NCI-H2107 treated with DMSO at 0.1 percent for 48 hours (cell line): Measurements from ENCODE around the gene EPN2.
"Not testable (repeated sequence)": the region's sequence is repeated elsewhere in the genome, so short reads cannot be mapped to it uniquely, and the experiment has no call there.

Source experiments
- DNase-seq: peaks from one replicate; lab custom pipeline; 2025; ENCODE audit not compliant: unreplicated experiment; lab: John Stamatoyannopoulos, UW

The EPN2 gene

DNA sequence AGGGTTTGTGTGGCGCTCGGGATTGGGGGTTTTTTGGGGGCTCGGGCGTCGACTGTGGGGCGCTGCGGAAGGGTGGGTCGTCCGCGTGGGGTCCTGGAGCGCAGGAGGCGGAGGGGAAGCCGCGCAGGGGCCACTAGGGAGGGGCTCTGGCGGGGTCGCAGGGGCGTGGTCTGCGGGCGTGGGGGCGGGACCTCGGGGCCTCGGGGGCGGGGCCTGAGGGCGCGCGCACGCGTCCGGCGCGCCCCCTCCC lies at the start of gene EPN2:
EPN2 (plus strand) TSS at position 228 of the 250 bp plus-strand sequence. CDS start 45,754 bp downstream, outside the sequence.
- DNase-seq, result not testable (repeated sequence)

DNA sequence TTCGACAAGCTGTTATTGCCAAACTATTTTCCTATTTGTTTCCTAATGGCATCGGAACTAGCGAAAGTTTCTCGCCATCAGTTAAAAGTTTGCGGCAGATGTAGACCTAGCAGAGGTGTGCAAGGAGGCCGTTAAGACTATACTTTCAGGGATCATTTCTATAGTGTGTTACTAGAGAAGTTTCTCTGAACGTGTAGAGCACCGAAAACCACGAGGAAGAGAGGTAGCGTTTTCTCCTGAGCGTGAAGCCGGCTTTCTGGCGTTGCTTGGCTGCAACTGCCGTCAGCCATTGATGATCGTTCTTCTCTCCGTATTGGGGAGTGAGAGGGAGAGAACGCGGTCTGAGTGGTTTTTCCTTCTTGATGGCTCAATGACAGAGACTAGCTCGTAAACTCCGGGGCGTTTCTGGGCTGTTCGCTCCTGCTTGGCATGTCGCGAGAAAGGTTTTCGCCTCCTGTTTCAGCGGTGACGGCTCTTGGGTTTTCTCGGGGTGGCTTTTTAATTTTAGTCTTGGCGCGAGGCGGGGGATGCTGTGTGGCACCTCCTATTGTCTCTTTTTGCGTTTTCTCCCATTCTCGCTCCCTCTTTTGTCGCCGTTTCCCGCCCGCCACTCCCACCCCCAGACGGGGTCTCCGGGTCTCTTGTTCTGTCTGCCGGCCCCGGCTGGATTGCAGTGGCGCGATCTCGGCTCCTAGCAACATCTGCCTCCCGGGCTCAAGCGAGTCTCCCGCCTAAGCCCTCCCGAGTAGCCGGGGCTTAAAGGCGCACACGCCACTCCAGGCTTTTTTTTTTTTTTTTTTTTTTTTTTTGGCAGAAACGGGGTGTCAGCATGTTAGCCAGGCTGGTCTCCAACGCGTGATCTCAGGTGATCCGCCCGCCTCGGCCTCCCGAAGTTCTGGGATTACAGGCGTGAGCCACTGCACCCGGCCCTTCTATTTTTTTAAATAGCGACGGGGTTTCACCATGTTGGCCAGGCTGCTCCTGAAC lies 49.0 kb upstream of the EPN2 start:
- not testable (repeated sequence) for DNase-seq

DNA sequence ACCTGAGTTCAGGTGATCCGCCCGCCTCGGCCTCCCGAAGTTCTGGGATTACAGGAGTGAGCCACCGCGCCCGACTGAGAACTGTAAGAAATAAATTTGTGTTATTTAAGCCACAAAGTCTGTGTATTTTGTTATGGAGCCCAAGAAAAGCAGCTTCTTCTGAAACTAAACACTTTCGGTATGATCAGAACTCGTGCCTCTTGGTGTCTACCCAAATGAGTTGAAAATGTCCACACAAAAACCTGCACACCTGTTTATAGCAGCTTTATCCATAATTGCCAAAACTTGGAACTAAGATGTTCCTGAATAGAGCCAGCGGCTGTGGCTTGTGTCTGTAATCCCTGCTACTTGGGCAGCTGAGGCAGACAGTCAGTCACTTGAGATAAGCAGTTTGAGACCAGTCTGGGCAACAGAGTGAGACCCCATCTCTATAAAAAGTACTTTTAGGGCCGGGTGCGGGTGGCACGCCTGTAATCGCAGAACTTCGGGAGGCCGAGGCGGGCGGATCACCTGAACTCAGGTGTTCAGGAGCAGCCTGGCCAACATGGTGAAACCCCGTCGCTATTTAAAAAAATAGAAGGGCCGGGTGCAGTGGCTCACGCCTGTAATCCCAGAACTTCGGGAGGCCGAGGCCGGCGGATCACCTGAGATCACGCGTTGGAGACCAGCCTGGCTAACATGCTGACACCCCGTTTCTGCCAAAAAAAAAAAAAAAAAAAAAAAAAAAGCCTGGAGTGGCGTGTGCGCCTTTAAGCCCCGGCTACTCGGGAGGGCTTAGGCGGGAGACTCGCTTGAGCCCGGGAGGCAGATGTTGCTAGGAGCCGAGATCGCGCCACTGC lies 48.1 kb upstream of the EPN2 start:
- DNase-seq, result not testable (repeated sequence)

DNA sequence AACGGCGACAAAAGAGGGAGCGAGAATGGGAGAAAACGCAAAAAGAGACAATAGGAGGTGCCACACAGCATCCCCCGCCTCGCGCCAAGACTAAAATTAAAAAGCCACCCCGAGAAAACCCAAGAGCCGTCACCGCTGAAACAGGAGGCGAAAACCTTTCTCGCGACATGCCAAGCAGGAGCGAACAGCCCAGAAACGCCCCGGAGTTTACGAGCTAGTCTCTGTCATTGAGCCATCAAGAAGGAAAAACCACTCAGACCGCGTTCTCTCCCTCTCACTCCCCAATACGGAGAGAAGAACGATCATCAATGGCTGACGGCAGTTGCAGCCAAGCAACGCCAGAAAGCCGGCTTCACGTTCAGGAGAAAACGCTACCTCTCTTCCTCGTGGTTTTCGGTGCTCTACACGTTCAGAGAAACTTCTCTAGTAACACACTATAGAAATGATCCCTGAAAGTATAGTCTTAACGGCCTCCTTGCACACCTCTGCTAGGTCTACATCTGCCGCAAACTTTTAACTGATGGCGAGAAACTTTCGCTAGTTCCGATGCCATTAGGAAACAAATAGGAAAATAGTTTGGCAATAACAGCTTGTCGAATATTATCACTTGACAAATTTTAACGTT lies 47.3 kb upstream of the EPN2 start:
- DNase-seq, result not testable (repeated sequence)

DNA sequence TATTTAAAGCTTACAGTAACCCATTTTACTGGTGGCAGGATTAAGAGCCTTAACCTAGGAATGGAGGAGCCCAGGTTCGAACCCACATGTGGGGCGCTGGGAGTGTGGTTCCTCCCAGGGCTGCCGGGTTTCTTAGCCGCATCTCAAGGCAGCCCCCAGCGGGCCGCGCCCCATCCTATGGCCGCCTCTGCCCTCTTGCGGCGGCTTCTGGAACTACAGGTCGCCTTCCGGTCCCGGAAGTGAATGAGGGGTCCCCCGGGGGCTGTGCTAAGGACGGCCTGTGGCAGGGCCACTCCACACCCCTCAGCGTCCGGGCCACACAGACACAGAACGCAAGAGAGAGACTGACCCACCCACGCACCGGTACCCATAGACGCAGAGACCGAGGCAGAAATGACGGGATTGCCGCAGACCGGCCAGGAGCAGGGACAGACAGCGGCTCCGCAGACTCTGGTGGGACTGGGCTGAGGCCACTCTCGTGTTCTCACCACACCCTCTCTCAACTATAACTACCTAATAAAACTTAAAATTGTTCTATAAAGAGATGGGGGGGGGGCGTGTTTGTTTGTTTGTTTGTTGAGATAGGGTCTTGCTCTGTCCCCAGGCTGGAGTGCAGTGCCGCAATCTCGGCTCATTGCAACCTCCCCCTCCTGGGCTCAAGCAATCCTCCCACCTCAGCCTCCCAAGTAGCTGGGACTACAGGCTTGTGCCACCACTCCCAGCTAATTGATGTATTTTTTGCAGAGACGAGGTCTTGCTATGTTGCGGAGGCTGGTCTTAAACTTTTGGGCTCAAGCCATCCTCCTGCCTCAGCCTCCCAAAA lies 40.6 kb upstream of the EPN2 start:
- not testable (repeated sequence) for DNase-seq

DNA sequence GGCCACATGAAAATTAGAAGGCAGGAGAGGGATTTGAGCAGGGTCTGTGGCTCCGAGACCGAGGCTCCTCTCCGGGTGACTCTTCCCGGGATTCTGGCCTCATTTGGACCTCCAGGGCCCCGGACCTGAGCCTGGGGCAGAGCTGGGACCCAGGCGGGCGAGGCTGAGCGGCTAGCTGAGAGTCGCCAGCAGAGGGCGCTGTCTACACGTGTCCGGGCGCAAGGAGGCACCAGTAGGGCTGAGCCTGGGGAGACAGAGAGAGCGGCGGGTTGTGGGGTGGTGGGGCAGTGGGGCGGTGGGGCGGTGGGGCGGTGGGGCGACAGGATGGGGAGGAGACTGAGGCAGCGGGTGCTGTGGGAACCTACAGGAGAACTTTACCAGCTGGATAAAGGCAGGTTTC lies 34.7 kb upstream of the EPN2 start:
- DNase-seq, result not testable (repeated sequence)

DNA sequence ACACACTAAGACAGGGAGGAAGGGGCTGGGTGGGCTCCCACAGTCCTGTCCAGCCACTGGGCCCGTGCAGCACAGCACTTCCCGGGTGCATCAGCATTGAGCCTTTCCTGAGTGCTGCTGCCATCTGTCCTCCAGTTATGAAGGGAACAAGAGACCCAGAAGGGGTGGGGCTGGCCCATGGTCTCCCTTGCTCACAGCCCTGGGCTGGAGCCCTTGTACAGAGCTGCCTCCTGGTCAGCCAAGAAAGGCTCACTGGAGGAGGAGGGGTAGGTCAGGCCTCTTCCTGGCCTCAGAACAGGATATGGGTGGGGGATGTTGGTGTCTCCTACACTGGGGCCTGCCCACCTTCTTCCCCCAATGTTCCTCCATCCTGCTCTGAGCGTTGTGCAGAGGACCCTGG lies 33.7 kb upstream of the EPN2 start:
- not testable (repeated sequence) for DNase-seq

GRCh38 chr17:19215074-19215860 lies 21.9 kb upstream of the EPN2 start:
- DNase-seq, result not testable (repeated sequence)

DNA sequence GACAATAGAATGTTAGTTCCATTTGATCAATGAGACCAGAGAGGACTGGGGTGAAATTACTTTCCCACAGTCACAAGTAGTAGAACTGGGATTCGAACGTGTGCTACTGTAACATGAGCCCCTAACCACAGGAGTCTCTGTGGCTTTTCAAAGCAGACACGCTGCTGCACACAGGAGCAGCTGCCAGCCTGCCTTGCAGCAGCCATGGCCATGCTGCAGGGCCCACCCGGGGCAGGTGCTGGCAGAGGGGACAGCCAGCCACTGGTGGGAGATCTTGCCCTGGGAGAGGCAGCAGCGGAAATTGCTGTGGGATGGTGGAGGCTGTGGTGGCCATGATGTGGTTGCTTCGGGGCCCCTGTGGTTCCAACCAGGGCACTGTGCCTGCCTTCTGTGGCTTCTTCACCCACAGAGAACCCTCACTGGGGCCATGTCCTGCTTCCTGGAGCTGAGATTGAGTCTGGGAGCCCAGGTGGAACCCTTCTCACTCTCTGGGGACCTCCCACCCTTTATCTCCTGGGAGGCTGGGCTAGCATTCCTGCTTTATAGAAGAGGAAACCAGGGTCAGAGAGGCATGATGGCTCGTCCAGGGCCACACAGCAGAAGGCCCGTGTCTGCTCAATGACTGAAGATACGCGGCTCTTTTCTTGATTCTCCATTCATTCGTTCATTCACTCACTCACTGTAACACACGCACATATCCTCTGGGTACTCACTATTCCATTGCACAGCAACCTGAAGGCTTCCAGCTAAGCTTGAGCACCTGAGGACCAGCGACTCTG lies 20.8 kb upstream of the EPN2 start:
- DNase-seq, result not testable (repeated sequence)

DNA sequence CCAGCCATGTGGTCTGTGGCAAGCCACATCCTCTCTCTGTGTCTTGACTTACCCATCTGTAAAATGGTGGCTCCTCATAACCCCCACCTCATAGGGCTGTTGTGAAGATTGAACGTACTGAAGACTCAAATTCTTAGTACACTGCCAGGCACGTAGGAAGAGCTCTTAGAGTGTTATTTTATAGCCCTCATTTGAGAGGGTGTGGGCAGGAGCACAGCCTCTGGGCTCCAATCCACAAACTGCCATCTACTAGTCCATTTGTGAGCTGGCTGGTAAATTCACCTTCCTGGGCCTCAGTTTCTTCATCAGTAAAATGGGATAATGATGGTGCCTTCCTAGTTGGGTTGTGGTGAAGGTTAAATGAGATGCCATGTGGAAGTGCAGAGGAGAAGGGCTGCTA lies 18.3 kb upstream of the EPN2 start:
- not testable (repeated sequence) for DNase-seq

GRCh38 chr17:19219384-19219783 lies 17.8 kb upstream of the EPN2 start:
- DNase-seq, result not testable (repeated sequence)

DNA sequence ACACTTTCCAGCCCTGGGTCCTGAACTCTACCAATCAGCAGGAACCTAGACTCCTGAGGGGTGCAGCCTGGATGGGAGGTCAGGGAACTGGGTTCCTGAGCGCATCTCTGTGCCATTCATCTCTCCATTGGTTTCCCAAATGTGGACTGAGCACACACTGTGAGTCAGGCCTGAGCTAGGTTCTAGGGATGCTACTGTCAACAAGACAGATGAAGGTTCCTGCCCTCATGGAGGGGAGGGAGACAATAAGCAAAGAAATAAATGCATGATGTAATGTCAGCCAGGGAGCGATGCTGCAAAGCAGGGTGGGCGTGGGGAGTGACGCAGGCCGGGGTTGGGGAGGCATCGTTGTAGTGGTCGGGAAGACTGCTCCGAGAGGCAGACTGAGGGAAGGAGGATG lies 17.0 kb upstream of the EPN2 start:
- DNase-seq, result not testable (repeated sequence)

- not testable (repeated sequence) for DNase-seq
Measured at GRCh38 chr17:19226610-19227588, 10.3 kb upstream of the EPN2 start.

DNA sequence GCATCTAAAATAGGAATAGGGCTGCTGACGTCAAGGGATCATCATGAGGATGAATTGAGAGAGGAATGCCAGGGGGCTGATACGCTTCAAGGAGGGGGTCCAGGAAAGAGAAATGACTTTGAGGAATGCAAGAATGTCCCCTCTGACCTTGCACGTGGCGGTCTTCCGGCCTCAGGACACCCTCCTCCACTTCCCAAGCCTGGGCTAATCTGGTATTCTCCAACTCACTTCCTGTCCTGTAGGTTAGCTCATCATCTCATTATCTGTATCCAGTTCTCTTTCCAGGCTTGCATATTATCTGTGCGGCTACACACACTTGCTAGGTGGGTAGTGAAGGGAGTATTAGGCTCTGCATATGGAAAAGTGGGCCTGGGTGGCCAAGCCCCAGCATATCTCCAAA lies 2.5 kb upstream of the EPN2 start:
- not testable (repeated sequence) for DNase-seq

GRCh38 chr17:19236351-19237138 lies 621 bp upstream of the EPN2 start:
- not testable (repeated sequence) for DNase-seq

- no peak for DNase-seq
Measured at GRCh38 chr17:19237389-19238166, 412 bp downstream of the EPN2 start.
